ENCODE measurements around the gene RELN. TPM values are rescaled to one million over a fixed set of nuclear protein-coding genes. Genes with fewer than 3 reads are reported as not detected.

The RELN gene
- total RNA-seq, 2 donors from 2014 or later = 3.9 to 8.5 TPM

GRCh38 chr7:103894656-103895596 is 94.5 kb downstream of the RELN start:
- Mint-ChIP-seq H3K36me3 (ENCODE audit: low read depth) (no peaks in the 10 kb centered on the region), H3K4me1 (peaks cover under 1% of the 10 kb centered on the region), H3K9me3 (peaks cover 4% of the 10 kb centered on the region), H3K27ac (no peak overlapping the region), H3K27me3 (ENCODE audit: insufficient read depth) (peaks cover 5% of the 10 kb centered on the region), H3K4me3 (no peak overlapping the region)
- Histone ChIP-seq H3K27me3 (ENCODE audit: control insufficient read depth, insufficient read depth, low read length, poor library complexity, severe bottlenecking) (no peaks in the 10 kb centered on the region), H3K27ac (ENCODE audit: low read depth, low read length) (no peak overlapping the region), H3K36me3 (ENCODE audit: control insufficient read depth, insufficient read depth, low read length) (no peaks in the 10 kb centered on the region), H3K9me3 (ENCODE audit: control insufficient read depth, low read length) (no peaks in the 10 kb centered on the region), H3K4me3 (ENCODE audit: low read length) (no peak overlapping the region), H3K4me1 (ENCODE audit: control insufficient read depth, insufficient read depth, low read length) (no peaks in the 10 kb centered on the region), H3K9ac (ENCODE audit: extremely low read depth, low read length, poor library complexity, severe bottlenecking) (no peak overlapping the region)
- no peak for DNase-seq
- 92 to 93% methylated on average over 10 of the region's 10 CpGs for WGBS, 2 experiments (ENCODE audit: insufficient coverage in 1 of 2, insufficient read length in 1 of 2)
- TF ChIP-seq CTCF (conservative IDR thresholded peaks at IDR 0.05) = no peak

DNA sequence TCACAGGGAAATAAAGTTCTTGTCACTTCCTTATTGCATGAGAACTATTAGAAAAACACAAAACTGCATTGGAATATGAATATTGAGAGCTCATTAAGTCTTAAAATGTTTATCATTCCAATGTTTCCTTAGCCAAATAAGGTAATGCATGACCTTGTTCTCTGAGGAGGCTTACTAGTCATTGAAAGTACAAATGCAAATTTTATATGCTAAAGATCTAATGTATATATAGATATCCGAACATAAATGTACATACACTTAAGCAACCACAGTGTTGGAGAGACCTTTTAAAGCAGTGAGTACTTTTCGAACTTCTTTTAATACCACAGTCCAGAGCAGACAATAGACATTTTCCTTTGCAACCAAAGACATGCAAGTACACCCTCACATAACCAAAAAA is 96.1 kb downstream of the RELN start:
- H3K4me3 Mint-ChIP-seq = no peak overlapping the region
- peaks cover 11% of the 10 kb centered on the region for H3K4me1 Mint-ChIP-seq
- no peak for TF ChIP-seq CTCF (conservative IDR thresholded peaks at IDR 0.05)
- DNase-seq = no peak
- Histone ChIP-seq H3K9ac (ENCODE audit: extremely low read depth, low read length, poor library complexity, severe bottlenecking) (no peak overlapping the region), H3K9me3 (ENCODE audit: control insufficient read depth, low read length) (no peaks in the 10 kb centered on the region), H3K27ac (ENCODE audit: low read depth, low read length) (no peak overlapping the region), H3K4me3 (ENCODE audit: low read length) (no peak overlapping the region), H3K36me3 (ENCODE audit: control insufficient read depth, insufficient read depth, low read length) (no peaks in the 10 kb centered on the region), H3K4me1 (ENCODE audit: control insufficient read depth, insufficient read depth, low read length) (no peaks in the 10 kb centered on the region), H3K27me3 (ENCODE audit: control insufficient read depth, insufficient read depth, low read length, poor library complexity, severe bottlenecking) (no peaks in the 10 kb centered on the region)
- H3K27me3 Mint-ChIP-seq (ENCODE audit: insufficient read depth) = no peaks in the 10 kb centered on the region
- 86 to 100% methylated on average over 1 to 2 of the region's 2 CpGs for WGBS, 2 experiments (ENCODE audit: insufficient coverage in 1 of 2, insufficient read length in 1 of 2)
- H3K27ac Mint-ChIP-seq = no peak overlapping the region
- H3K9me3 Mint-ChIP-seq = peaks cover 4% of the 10 kb centered on the region
- no peaks in the 10 kb centered on the region for H3K36me3 Mint-ChIP-seq (ENCODE audit: low read depth)

DNA sequence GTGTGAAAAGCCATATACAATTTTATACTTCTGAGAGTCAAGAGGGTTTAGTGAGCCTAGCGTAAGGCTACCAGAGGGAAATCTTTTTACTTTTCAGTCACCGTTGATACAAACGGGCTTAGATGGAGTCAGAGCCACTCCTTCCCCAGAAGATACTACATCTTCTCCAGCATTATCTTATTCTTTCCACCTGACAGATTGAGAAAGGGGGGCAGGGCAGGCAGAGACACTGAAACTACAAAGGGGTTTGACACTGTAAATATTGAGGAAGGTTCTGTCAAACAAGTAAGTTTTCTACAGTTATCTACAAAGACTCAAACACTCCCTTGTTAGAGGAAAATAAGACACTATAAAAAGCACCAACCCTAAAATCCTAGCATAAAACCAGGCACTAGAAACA is 100.0 kb downstream of the RELN start:
- H3K4me3 Mint-ChIP-seq = no peak overlapping the region
- H3K27me3 Mint-ChIP-seq (ENCODE audit: insufficient read depth) = no peaks in the 10 kb centered on the region

More for the DNA sequence above, 100.0 kb downstream of the RELN start:
- Histone ChIP-seq H3K27me3 (ENCODE audit: control insufficient read depth, insufficient read depth, low read length, poor library complexity, severe bottlenecking) (no peaks in the 10 kb centered on the region), H3K36me3 (ENCODE audit: control insufficient read depth, insufficient read depth, low read length) (no peaks in the 10 kb centered on the region), H3K9me3 (ENCODE audit: control insufficient read depth, low read length) (no peaks in the 10 kb centered on the region), H3K27ac (ENCODE audit: low read depth, low read length) (no peak overlapping the region), H3K4me3 (ENCODE audit: low read length) (no peak overlapping the region), H3K4me1 (ENCODE audit: control insufficient read depth, insufficient read depth, low read length) (no peaks in the 10 kb centered on the region), H3K9ac (ENCODE audit: extremely low read depth, low read length, poor library complexity, severe bottlenecking) (no peak overlapping the region)
- H3K27ac Mint-ChIP-seq = no peak overlapping the region
- WGBS, 2 experiments (ENCODE audit: insufficient coverage in 1 of 2, insufficient read length in 1 of 2) = 40 to 75% methylated on average over 1 to 3 of the region's 3 CpGs
- H3K4me1 Mint-ChIP-seq = peaks cover 11% of the 10 kb centered on the region
- H3K36me3 Mint-ChIP-seq (ENCODE audit: low read depth) = no peaks in the 10 kb centered on the region
- peaks cover 3% of the 10 kb centered on the region for H3K9me3 Mint-ChIP-seq
- TF ChIP-seq CTCF (conservative IDR thresholded peaks at IDR 0.05) = no peak
- no peak for DNase-seq

Data from endodermal cell (in vitro differentiated cells).